BE2C (cell line): ENCODE measurements around the gene PDE6A.

ENCODE experiments used
- DNase-seq: peaks from one replicate; pipeline ENCODE4 v3.0.0-alpha.2; 2020
- H3K27me3 ChIP-seq: fragments of 250-450 bp; sonication (Bioruptor Pico); 2 replicates; pipeline ENCODE4 v1.5.1; 2020; ENCODE audit warnings: mild to moderate bottlenecking
- H3K36me3 ChIP-seq: fragments of 250-450 bp; sonication (Bioruptor Pico); 2 replicates; pipeline ENCODE4 v1.5.1; 2020; ENCODE audit warnings: mild to moderate bottlenecking
- H3K4me1 ChIP-seq: fragments of 250-450 bp; sonication (Bioruptor Pico); 2 replicates; pipeline ENCODE4 v1.5.1; 2020
- H3K4me3 ChIP-seq: 2 replicates; pipeline ENCODE4 v1.5.1; 2011; ENCODE audit warnings: low read depth, low read length
- H3K9me3 ChIP-seq: fragments of 250-450 bp; sonication (Bioruptor Pico); 2 replicates; pipeline ENCODE4 v1.5.1; 2020
- TF ChIP-seq, protein P1 (sequence below): IDR thresholded peaks from 2 replicates; pipeline ENCODE4 v1.5.1; 2012; ENCODE audit warnings: mild to moderate bottlenecking, low read depth, low read length

PDE6A gene

DNA sequence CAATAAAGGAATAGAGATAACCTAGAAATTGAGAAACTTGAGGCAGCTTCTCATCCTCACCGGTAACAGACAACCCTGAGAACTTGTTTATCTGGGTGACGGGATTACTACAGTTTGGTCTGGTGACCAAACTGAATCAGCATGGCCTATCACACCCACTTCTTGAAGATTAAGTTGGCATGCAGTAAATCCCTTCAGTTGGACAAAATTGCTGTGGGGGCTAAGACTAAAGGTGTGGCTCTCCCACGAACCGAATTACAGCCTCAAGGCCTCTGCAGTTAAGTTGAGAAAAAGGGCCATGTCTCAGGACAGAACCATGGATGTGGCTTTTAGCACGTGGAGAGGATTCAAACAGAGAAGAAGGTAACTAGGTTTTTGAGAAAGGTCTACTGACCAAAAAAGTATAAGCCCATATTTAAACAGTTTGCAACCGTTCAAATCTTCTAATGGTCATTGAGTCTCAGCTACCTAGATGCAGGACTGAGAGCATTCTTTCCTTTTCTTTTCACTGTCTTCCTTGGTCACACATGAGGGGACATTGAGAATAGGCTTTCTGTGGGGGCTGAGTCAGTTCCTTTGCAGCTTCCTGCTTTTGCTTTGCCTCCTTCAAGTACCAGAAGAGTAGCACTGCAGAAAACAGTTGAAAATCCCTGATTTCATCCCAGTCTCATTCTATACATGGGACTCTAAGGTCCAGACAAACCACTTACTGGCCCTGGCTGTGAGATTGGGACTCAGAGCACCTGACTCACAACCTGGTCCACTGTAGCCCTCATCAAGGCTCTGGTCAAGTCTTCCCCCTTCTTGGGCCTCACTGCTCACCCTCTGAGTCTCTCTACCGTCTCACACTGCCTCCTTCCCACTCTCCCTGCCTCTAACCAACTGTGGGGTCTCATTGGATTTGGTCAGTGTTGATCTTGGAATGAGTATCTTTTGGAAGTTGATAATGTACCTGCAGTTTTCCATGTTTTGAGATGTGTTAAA lies 30.9 kb downstream of the PDE6A start:
- no peaks in the 10 kb centered on the region for H3K9me3 ChIP-seq
- TF ChIP-seq, protein P1, sequence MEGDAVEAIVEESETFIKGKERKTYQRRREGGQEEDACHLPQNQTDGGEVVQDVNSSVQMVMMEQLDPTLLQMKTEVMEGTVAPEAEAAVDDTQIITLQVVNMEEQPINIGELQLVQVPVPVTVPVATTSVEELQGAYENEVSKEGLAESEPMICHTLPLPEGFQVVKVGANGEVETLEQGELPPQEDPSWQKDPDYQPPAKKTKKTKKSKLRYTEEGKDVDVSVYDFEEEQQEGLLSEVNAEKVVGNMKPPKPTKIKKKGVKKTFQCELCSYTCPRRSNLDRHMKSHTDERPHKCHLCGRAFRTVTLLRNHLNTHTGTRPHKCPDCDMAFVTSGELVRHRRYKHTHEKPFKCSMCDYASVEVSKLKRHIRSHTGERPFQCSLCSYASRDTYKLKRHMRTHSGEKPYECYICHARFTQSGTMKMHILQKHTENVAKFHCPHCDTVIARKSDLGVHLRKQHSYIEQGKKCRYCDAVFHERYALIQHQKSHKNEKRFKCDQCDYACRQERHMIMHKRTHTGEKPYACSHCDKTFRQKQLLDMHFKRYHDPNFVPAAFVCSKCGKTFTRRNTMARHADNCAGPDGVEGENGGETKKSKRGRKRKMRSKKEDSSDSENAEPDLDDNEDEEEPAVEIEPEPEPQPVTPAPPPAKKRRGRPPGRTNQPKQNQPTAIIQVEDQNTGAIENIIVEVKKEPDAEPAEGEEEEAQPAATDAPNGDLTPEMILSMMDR = no peak
- H3K4me3 ChIP-seq = no peak overlapping the region
- no peaks in the 10 kb centered on the region for H3K4me1 ChIP-seq
- no peaks in the 10 kb centered on the region for H3K27me3 ChIP-seq
- DNase-seq = no peak
- H3K36me3 ChIP-seq = no peaks in the 10 kb centered on the region

DNA sequence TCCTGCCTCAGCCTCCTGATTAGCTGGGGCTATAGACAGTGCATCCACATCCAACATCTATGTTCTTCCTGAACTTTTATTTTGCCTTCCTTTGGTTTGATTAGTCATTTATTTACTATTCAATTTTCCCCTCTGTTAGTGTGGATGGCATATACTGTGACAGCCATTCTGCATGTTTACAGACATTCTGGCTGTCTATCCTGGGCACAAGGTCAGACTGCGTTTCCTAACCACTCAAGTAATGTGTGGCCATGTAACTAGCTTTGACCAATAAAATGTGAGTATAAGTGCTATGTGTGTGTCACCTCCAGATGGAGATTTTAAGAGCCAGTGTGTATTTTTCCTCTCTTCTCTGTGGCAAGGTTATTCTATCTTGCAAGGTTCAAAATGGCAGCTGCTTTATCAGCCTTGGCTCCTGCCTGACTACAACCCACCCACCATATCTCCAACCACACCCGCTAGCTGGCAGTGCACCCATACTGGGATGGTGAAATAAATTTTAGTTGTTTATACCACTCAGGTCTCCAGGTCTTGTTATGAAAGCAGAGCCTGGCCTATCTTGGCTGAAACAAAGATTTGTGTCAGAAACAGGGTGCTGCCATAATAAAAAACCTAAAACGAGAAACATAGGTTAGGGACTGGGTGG lies 32.2 kb downstream of the PDE6A start:
- Histone ChIP-seq H3K4me3 (no peak overlapping the region), H3K4me1 (no peaks in the 10 kb centered on the region), H3K36me3 (no peaks in the 10 kb centered on the region), H3K27me3 (no peaks in the 10 kb centered on the region), H3K9me3 (no peaks in the 10 kb centered on the region)
- TF ChIP-seq, protein P1 = no peak
- no peak for DNase-seq

DNA sequence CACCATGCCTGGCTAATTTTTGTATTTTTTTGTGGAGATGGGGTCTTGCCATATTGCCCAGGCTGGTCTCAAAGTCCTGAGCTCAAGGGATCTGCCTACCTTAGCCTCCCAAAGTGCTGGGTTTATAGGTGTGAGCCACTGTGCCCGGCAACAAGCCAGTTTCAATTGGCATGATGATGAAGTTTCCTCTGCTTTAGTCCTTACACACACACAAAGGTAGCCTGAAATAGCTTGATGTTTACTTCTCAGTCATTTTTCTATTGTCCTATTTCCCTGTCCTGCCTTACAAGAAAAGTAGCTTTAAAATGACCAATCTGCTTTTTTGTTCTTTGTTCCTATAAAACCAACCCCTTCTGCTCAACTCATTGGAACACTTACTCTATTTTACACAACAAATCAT lies 33.6 kb downstream of the PDE6A start:
- Histone ChIP-seq H3K4me3 (no peak overlapping the region), H3K36me3 (no peaks in the 10 kb centered on the region), H3K27me3 (no peaks in the 10 kb centered on the region), H3K9me3 (no peaks in the 10 kb centered on the region), H3K4me1 (no peaks in the 10 kb centered on the region)
- TF ChIP-seq, protein P1 = no peak
- no peak for DNase-seq

DNA sequence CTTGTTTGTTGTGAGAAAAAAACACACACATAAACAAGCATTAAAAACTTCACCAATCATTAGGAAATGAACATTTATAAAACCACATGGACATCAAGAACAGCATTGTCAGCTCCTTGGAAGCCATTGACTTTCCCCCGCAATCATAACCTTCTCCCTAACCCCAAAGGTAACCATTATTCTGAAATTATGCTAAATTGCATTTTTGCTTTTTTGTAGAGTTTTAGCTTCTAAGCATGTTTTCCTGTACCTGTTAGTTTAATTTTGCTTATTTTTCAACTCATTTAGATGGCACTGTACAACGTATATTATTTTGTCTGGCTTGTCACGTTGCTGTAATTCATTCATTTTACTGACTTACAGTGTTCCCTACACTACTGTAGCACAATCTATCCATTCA lies 36.8 kb downstream of the PDE6A start:
- TF ChIP-seq, protein P1 = no peak
- no peaks in the 10 kb centered on the region for H3K27me3 ChIP-seq
- DNase-seq = no peak
- no peaks in the 10 kb centered on the region for H3K4me1 ChIP-seq
- H3K36me3 ChIP-seq = no peaks in the 10 kb centered on the region
- H3K4me3 ChIP-seq = no peak overlapping the region
- no peaks in the 10 kb centered on the region for H3K9me3 ChIP-seq

DNA sequence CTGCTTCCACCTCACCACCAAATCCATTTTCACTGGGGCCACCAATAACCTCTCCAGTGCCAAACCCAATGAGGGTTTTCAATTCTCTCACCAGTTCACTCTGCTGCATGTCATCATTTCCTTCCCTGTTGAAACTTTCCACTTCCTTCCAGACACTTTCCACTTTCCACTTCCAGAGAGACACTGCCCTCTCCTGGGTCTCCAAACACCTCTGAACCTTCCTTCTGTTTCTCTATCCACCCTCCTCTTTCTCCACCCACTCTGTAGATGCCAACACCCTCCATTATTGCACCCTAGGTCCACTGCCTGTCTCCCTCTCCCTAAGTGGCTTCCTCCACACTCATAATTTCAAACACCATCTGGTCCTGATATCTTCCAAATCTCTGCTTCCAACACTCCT lies 39.6 kb downstream of the PDE6A start:
- no peaks in the 10 kb centered on the region for H3K36me3 ChIP-seq
- no peak overlapping the region for H3K4me3 ChIP-seq
- DNase-seq = no peak
- no peaks in the 10 kb centered on the region for H3K27me3 ChIP-seq
- no peaks in the 10 kb centered on the region for H3K4me1 ChIP-seq
- H3K9me3 ChIP-seq = no peaks in the 10 kb centered on the region
- TF ChIP-seq, protein P1 = no peak

DNA sequence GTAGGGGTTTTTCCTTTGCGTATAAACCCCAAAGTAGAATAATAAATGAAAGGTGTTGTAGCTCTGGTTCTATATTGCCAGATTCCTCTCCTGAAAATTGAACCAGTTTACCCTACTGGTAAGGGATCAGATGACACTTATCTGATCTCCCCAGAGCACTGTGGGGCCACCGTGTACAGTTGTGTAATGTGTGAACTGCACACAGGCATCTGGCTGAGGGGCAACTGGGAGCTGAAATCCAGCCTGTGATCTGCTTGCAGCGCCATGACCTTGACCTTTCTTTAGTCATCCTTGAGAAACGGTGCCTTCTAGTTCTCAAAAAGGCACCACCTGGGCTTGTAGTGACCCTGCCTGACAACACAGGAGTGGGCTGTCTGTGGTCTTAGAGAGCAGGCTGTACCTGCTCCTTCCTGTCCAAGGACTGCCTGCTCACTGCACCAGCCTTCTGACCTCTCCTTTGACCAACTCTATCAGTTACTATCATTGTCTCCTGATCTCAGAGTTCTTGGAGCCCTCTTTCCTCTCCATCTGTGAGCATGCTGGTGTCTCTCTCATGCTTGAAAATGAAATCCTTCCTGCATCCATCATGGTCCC lies 40.2 kb downstream of the PDE6A start:
- Histone ChIP-seq H3K36me3 (no peaks in the 10 kb centered on the region), H3K27me3 (no peaks in the 10 kb centered on the region), H3K4me1 (no peaks in the 10 kb centered on the region), H3K4me3 (no peak overlapping the region), H3K9me3 (no peaks in the 10 kb centered on the region)
- TF ChIP-seq, protein P1 = no peak
- DNase-seq = no peak
